SH-SY5Y (cell line): ENCODE results near the gene TEX14.

Experiments
- GATA2 ChIP-seq: IDR thresholded peaks from 2 replicates; pipeline ENCODE4 v1.6.1; 2011; ENCODE audit warnings: mild to moderate bottlenecking, low read depth, low read length
- GATA3 ChIP-seq: IDR thresholded peaks from 2 replicates; pipeline ENCODE4 v1.6.1; 2011; ENCODE audit warnings: low read depth, mild to moderate bottlenecking, low read length, moderate library complexity

GRCh38 chr17:58528443-58528842 lies 163.4 kb downstream of the TEX14 start:
- no peak for TF ChIP-seq GATA2
- no peak for TF ChIP-seq GATA3
